Renal cortical epithelial cell (primary cell): ENCODE measurements around the gene ELAC1. TPM values are rescaled to one million over a fixed set of nuclear protein-coding genes. Genes with fewer than 3 reads are reported as not detected.

Experiments used
- DNase-seq: peaks from one replicate; pipeline ENCODE4 v3.0.0-alpha.2; 2011; ENCODE audit warnings: low read depth
- total RNA-seq: library from RNA; depleted of rRNA; stranded (reverse); fragments of >200 nt; gene quantifications from 2 replicates; pipeline ENCODE4 v1.2.3, GENCODE V29; 2014

The ELAC1 gene
- total RNA-seq, 1 donor from 2014 or later, result 10.6 TPM

GRCh38 chr18:51017140-51017879, 49.5 kb downstream of the ELAC1 start:
- DNase-seq, result no peak

GRCh38 chr18:51020536-51020935, 52.7 kb downstream of the ELAC1 start:
- DNase-seq, result no peak

- no peak for DNase-seq
Measured at GRCh38 chr18:51021226-51021965, 53.6 kb downstream of the ELAC1 start.

GRCh38 chr18:51025512-51025911, 57.7 kb downstream of the ELAC1 start:
- DNase-seq, result no peak

- peak; percentile 33 for DNase-seq
Measured at GRCh38 chr18:51028201-51028805, 60.5 kb downstream of the ELAC1 start.

- no peak for DNase-seq
Measured at GRCh38 chr18:51029378-51029693, 61.5 kb downstream of the ELAC1 start.

- peak; percentile 83 for DNase-seq
Measured at GRCh38 chr18:51029694-51030536, 62.1 kb downstream of the ELAC1 start, which contains the start of gene SMAD4. Gene SMAD4, plus strand, starts transcription at chr18:51030213. Its CDS starts 16,834 bp downstream, at chr18:51047047.

GRCh38 chr18:51030537-51031258, 62.9 kb downstream of the ELAC1 start:
- DNase-seq, result peak; percentile 31

- no peak for DNase-seq
Measured at GRCh38 chr18:51032193-51032592, 64.4 kb downstream of the ELAC1 start.

- DNase-seq, result no peak
Measured at GRCh38 chr18:51037230-51037629, 69.4 kb downstream of the ELAC1 start.

Other genes with a start within 250 kb of the ELAC1 start
- 0.30 TPM in 1 of 2 replicates, not detected in the other for gene MRO, start 148.0 kb upstream of the ELAC1 start, total RNA-seq
- gene ME2, start 88.9 kb upstream of the ELAC1 start, total RNA-seq, result 72.3 and 77.1 TPM in 2 replicates
- gene SMAD4, start 62.2 kb downstream of the ELAC1 start, total RNA-seq, result 92.9 and 196 TPM in 2 replicates
- 62.3 and 67.6 TPM in 2 replicates for gene MEX3C, start 229.6 kb downstream of the ELAC1 start, total RNA-seq